Neural cell (in vitro differentiated cells): ENCODE data around the gene TMEM164. TPM values are rescaled to one million over a fixed set of nuclear protein-coding genes. Genes with fewer than 3 reads are reported as not detected.

ENCODE experiments used
- H2AFZ ChIP-seq: fragments of 200-600, 300-800 bp; sonication (generic), shearing (Covaris generic); 2 replicates; pipeline ENCODE4 v1.6.0; 2014; ENCODE audit warnings: low read depth, mild to moderate bottlenecking, antibody characterized with exemption, low read length, moderate library complexity
- H3F3A ChIP-seq: fragments of 200-600 bp; shearing (Covaris generic); 2 replicates; pipeline ENCODE4 v1.6.1; 2016; ENCODE audit warnings: mild to moderate bottlenecking, moderate library complexity, mixed read lengths, antibody characterized with exemption, low read length; ENCODE audit not compliant: insufficient read depth, poor library complexity, severe bottlenecking
- H3K27ac ChIP-seq: fragments of 200-600, 300-800 bp; sonication (generic), shearing (Covaris generic); 2 replicates; pipeline ENCODE4 v1.5.1; 2014; ENCODE audit warnings: mild to moderate bottlenecking, low read length, moderate library complexity
- H3K27me3 ChIP-seq: fragments of 300-800, 200-600 bp; sonication (generic), shearing (Covaris generic); 2 replicates; pipeline ENCODE4 v1.6.0; 2014; ENCODE audit warnings: mild to moderate bottlenecking, low read depth, low read length, moderate library complexity; ENCODE audit not compliant: insufficient read depth
- H3K36me3 ChIP-seq: fragments of 300-800, 200-600 bp; sonication (generic), shearing (Covaris generic); 2 replicates; pipeline ENCODE4 v1.5.1; 2014; ENCODE audit warnings: mild to moderate bottlenecking, antibody characterized with exemption, low read length, moderate library complexity; ENCODE audit not compliant: insufficient read depth
- H3K4me2 ChIP-seq: fragments of 300-800, 200-600 bp; sonication (generic), shearing (Covaris generic); 2 replicates; pipeline ENCODE4 v1.6.0; 2014; ENCODE audit warnings: mild to moderate bottlenecking, low read length
- H3K4me3 ChIP-seq: fragments of 300-800, 200-600 bp; sonication (generic), shearing (Covaris generic); 2 replicates; pipeline ENCODE4 v1.5.1; 2014; ENCODE audit warnings: mild to moderate bottlenecking, low read length, moderate library complexity
- H3K79me2 ChIP-seq: fragments of 200-600 bp; shearing (Covaris generic); replicated peaks from 2 replicates; pipeline ENCODE4 v1.6.0; 2014; ENCODE audit warnings: mild to moderate bottlenecking, low read length, moderate library complexity; ENCODE audit not compliant: insufficient read depth
- H3K9ac ChIP-seq: fragments of 300-800, 200-600 bp; sonication (generic), shearing (Covaris generic); 2 replicates; pipeline ENCODE4 v1.6.1; 2016; ENCODE audit warnings: mild to moderate bottlenecking, low read length, mixed read lengths
- H3K9me2 ChIP-seq: fragments of 200-600 bp; shearing (Covaris generic); 2 replicates; pipeline ENCODE4 v1.6.1; 2016; ENCODE audit warnings: mild to moderate bottlenecking, low read length, mixed read lengths; ENCODE audit not compliant: insufficient read depth
- H3K9me3 ChIP-seq: fragments of 200-600, 300-800 bp; sonication (generic), shearing (Covaris generic); 2 replicates; pipeline ENCODE4 v1.6.1; 2016; ENCODE audit warnings: mild to moderate bottlenecking, mixed run types, low read length, moderate library complexity, mixed read lengths
- H4K20me1 ChIP-seq: fragments of 200-600 bp; shearing (Covaris generic); 2 replicates; pipeline ENCODE4 v1.6.1; 2016; ENCODE audit warnings: mild to moderate bottlenecking, mixed run types; ENCODE audit not compliant: insufficient read depth
- EP300 ChIP-seq: fragments of 450-650 bp; conservative IDR thresholded peaks from 2 replicates; pipeline ENCODE4 v1.6.1; 2014; ENCODE audit warnings: antibody characterized with exemption, mild to moderate bottlenecking, moderate library complexity; ENCODE audit not compliant: poor library complexity, severe bottlenecking
- EZH2 ChIP-seq: fragments of 200-600, 300-800 bp; shearing (Covaris generic), sonication (generic); IDR thresholded peaks from 2 replicates; pipeline ENCODE4 v1.6.1; 2014; ENCODE audit warnings: antibody characterized with exemption, low read length, borderline replicate concordance, mild to moderate bottlenecking; ENCODE audit not compliant: insufficient read depth, poor library complexity, severe bottlenecking
- MXI1 ChIP-seq: fragments of 450-650 bp; conservative IDR thresholded peaks from 2 replicates; pipeline ENCODE4 v1.6.1; 2014; ENCODE audit warnings: antibody characterized with exemption, mild to moderate bottlenecking; ENCODE audit not compliant: poor library complexity, severe bottlenecking
- POLR2AphosphoS5 ChIP-seq: IDR thresholded peaks from 2 replicates; pipeline ENCODE4 v1.6.1; 2012
- RAD21 ChIP-seq: fragments of 450-650 bp; conservative IDR thresholded peaks from 2 replicates; pipeline ENCODE4 v1.6.1; 2014; ENCODE audit warnings: antibody characterized with exemption, mild to moderate bottlenecking, moderate library complexity
- SMC3 ChIP-seq: fragments of 450-650 bp; conservative IDR thresholded peaks from 2 replicates; pipeline ENCODE4 v1.6.1; 2014; ENCODE audit warnings: antibody characterized with exemption, mild to moderate bottlenecking, moderate library complexity; ENCODE audit not compliant: poor library complexity
- TAF1 ChIP-seq: IDR thresholded peaks from 2 replicates; pipeline ENCODE4 v1.6.1; 2012; ENCODE audit warnings: low read depth
- polyA plus RNA-seq: library from polyadenylated mRNA; depleted of rRNA; stranded (reverse); fragments of >200 nt; gene quantifications from 2 replicates; pipeline ENCODE4 v1.2.3, GENCODE V29; 2014
- TF ChIP-seq, protein P1 (sequence below): IDR thresholded peaks from 2 replicates; pipeline ENCODE4 v1.6.1; 2012; ENCODE audit warnings: borderline replicate concordance
- TF ChIP-seq, protein P2 (sequence below): fragments of 450-650 bp; IDR thresholded peaks from 2 replicates; pipeline ENCODE4 v1.5.1; 2014; ENCODE audit warnings: antibody characterized with exemption, mild to moderate bottlenecking, moderate library complexity; ENCODE audit not compliant: poor library complexity, severe bottlenecking

Gene TMEM164
- polyA plus RNA-seq, 1 donor from 2014 or later: 52.8 TPM

DNA sequence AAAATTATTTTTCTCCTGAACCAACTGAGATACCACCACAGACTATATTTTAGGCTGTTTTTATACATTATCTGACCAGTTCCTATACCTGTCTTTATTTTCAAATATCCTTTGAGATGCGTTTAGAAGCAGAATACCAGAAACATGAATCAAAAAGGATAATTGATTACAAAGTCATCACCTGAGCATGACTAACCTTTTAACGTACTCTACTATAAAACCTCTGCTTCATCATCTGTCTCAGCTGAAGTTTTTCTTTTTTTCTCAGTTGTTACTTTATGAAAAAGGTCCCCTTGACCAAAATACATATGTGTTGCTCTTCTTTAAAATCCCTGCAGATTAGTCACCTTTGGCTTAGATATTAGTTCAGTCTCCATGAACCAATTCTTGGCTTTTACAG is 205.2 kb downstream of the TMEM164 start:
- no peaks in the 10 kb centered on the region for H3K36me3 ChIP-seq
- no peak overlapping the region for H2AFZ ChIP-seq
- no peaks in the 10 kb centered on the region for H3K27me3 ChIP-seq
- H4K20me1 ChIP-seq: no peaks in the 10 kb centered on the region
- TF ChIP-seq EZH2: no peak
- TF ChIP-seq, protein P1, sequence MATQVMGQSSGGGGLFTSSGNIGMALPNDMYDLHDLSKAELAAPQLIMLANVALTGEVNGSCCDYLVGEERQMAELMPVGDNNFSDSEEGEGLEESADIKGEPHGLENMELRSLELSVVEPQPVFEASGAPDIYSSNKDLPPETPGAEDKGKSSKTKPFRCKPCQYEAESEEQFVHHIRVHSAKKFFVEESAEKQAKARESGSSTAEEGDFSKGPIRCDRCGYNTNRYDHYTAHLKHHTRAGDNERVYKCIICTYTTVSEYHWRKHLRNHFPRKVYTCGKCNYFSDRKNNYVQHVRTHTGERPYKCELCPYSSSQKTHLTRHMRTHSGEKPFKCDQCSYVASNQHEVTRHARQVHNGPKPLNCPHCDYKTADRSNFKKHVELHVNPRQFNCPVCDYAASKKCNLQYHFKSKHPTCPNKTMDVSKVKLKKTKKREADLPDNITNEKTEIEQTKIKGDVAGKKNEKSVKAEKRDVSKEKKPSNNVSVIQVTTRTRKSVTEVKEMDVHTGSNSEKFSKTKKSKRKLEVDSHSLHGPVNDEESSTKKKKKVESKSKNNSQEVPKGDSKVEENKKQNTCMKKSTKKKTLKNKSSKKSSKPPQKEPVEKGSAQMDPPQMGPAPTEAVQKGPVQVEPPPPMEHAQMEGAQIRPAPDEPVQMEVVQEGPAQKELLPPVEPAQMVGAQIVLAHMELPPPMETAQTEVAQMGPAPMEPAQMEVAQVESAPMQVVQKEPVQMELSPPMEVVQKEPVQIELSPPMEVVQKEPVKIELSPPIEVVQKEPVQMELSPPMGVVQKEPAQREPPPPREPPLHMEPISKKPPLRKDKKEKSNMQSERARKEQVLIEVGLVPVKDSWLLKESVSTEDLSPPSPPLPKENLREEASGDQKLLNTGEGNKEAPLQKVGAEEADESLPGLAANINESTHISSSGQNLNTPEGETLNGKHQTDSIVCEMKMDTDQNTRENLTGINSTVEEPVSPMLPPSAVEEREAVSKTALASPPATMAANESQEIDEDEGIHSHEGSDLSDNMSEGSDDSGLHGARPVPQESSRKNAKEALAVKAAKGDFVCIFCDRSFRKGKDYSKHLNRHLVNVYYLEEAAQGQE: no peak
- no peak for TF ChIP-seq RAD21
- no peak for TF ChIP-seq TAF1
- TF ChIP-seq, protein P2, sequence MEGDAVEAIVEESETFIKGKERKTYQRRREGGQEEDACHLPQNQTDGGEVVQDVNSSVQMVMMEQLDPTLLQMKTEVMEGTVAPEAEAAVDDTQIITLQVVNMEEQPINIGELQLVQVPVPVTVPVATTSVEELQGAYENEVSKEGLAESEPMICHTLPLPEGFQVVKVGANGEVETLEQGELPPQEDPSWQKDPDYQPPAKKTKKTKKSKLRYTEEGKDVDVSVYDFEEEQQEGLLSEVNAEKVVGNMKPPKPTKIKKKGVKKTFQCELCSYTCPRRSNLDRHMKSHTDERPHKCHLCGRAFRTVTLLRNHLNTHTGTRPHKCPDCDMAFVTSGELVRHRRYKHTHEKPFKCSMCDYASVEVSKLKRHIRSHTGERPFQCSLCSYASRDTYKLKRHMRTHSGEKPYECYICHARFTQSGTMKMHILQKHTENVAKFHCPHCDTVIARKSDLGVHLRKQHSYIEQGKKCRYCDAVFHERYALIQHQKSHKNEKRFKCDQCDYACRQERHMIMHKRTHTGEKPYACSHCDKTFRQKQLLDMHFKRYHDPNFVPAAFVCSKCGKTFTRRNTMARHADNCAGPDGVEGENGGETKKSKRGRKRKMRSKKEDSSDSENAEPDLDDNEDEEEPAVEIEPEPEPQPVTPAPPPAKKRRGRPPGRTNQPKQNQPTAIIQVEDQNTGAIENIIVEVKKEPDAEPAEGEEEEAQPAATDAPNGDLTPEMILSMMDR: no peak
- TF ChIP-seq POLR2AphosphoS5: no peak
- no peak for TF ChIP-seq EP300
- no peak for TF ChIP-seq MXI1
- TF ChIP-seq SMC3: no peak
- H3K9me2 ChIP-seq: no peaks in the 10 kb centered on the region
- H3K4me2 ChIP-seq: no peak overlapping the region
- H3K9ac ChIP-seq: no peak overlapping the region
- no peaks in the 10 kb centered on the region for H3K9me3 ChIP-seq
- no peak overlapping the region for H3K4me3 ChIP-seq
- H3K79me2 ChIP-seq: no peaks in the 10 kb centered on the region
- no peak overlapping the region for H3K27ac ChIP-seq
- H3F3A ChIP-seq: no peaks in the 10 kb centered on the region

DNA sequence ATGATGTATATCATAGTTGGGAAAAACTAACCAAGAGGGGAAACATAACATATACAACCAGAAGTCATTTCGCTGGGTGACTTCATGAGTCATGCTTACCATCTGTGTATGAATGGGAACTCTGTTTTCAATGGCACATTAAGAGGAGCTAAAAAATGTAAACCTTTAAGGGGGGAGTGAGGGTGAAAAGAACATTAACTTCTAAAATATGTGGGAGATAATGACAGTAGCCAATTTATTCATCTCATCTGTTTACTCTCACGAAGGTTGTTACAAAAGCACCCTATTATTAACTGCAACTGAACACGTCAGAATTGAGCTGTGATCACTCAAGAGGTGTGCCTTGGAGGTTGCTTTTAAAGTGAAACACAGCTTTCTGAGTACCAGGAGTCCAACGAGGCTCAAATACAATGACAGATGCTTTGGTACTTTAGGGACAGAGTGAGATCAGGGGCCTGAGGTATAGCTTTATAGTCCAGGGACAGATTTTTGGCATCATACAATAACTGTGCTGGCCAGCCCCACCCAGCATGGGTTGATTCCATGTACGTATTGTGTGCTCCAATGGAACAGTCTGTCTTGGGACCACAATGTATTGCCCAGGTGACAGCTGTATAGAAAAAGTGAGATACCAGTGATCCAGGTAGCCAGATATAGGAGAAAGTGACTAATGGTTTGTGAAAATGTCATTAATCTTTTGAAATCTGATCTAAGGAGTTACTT is 207.7 kb downstream of the TMEM164 start:
- Histone ChIP-seq H3K9me3 (no peaks in the 10 kb centered on the region), H3K27me3 (no peaks in the 10 kb centered on the region)
- TF ChIP-seq SMC3 (no peak), POLR2AphosphoS5 (no peak), RAD21 (no peak), MXI1 (no peak), TAF1 (no peak)
- TF ChIP-seq, protein P1: no peak

More for the DNA sequence above, 207.7 kb downstream of the TMEM164 start:
- Histone ChIP-seq H3K9ac (no peak overlapping the region), H3K36me3 (no peaks in the 10 kb centered on the region), H3K27ac (no peak overlapping the region), H2AFZ (no peak overlapping the region), H3K9me2 (no peaks in the 10 kb centered on the region), H3K79me2 (no peaks in the 10 kb centered on the region), H3K4me3 (no peak overlapping the region), H3K4me2 (no peak overlapping the region), H3F3A (no peaks in the 10 kb centered on the region), H4K20me1 (no peaks in the 10 kb centered on the region)
